Smooth muscle cell (in vitro differentiated cells): Measurements from ENCODE around the gene APOL2. TPM values are rescaled to one million over a fixed set of nuclear protein-coding genes. Genes with fewer than 3 reads are reported as not detected.
A peak's percentile ranks its signal among the peaks of the same experiment; 100 is the strongest.

Experiments
- DNase-seq: peaks from one replicate; lab custom pipeline; 2025; ENCODE audit not compliant: unreplicated experiment; lab: John Stamatoyannopoulos, UW
- H2AFZ ChIP-seq: fragments of 200-600 bp; sonication (generic); 2 replicates; pipeline ENCODE4 v1.6.0; 2016; ENCODE audit warnings: antibody characterized with exemption, low read depth, mild to moderate bottlenecking
- H3F3A ChIP-seq: fragments of 200-600 bp; sonication (generic); 2 replicates; pipeline ENCODE4 v1.6.0; 2017; ENCODE audit warnings: antibody characterized with exemption, low read depth
- H3K27ac ChIP-seq: fragments of 200-600 bp; sonication (generic); 2 replicates; pipeline ENCODE4 v1.5.1; 2016; ENCODE audit warnings: low read depth, mild to moderate bottlenecking
- H3K27me3 ChIP-seq: fragments of 200-600 bp; sonication (generic); 2 replicates; pipeline ENCODE4 v1.6.1; 2016; ENCODE audit warnings: low read depth, mild to moderate bottlenecking
- H3K36me3 ChIP-seq: fragments of 200-600 bp; sonication (generic); 2 replicates; pipeline ENCODE4 v1.5.1; 2016; ENCODE audit warnings: low read depth
- H3K4me1 ChIP-seq: fragments of 200-600 bp; sonication (generic); 2 replicates; pipeline ENCODE4 v1.5.1; 2016; ENCODE audit warnings: low read depth
- H3K4me2 ChIP-seq: fragments of 200-600 bp; sonication (generic); 2 replicates; pipeline ENCODE4 v1.6.0; 2016; ENCODE audit warnings: mild to moderate bottlenecking
- H3K4me3 ChIP-seq: fragments of 200-600 bp; sonication (generic); 2 replicates; pipeline ENCODE4 v1.5.1; 2016; ENCODE audit warnings: mild to moderate bottlenecking
- H3K79me2 ChIP-seq: fragments of 200-600 bp; sonication (generic); 2 replicates; pipeline ENCODE4 v1.6.0; 2016; ENCODE audit warnings: low read depth, mild to moderate bottlenecking
- H3K9ac ChIP-seq: fragments of 200-600 bp; sonication (generic); 2 replicates; pipeline ENCODE4 v1.6.0; 2016; ENCODE audit warnings: low read depth
- H3K9me3 ChIP-seq: fragments of 200-600 bp; sonication (generic); replicated peaks from 2 replicates; pipeline ENCODE4 v1.5.1; 2016; ENCODE audit warnings: low read depth
- H4K20me1 ChIP-seq: fragments of 200-600 bp; sonication (generic); 2 replicates; pipeline ENCODE4 v1.6.0; 2016; ENCODE audit warnings: low read depth
- WGBS: methylation state at CpG from one replicate; pipeline ENCODE4 v1.1.7; 2016; ENCODE audit warnings: low lambda C conversion rate; 5-methylcytosine and 5-hydroxymethylcytosine counted together
- polyA plus RNA-seq: library from polyadenylated mRNA; unstranded; fragments of >200 nt; fragmentation: Nextera tagmentation; extraction: Ambion mirVana; gene quantifications from 2 replicates; pipeline ENCODE4 v1.2.1, GENCODE V29; 2016
- total RNA-seq: library from RNA; depleted of rRNA; stranded (reverse); fragments of >200 nt; gene quantifications from 2 replicates; pipeline ENCODE4 v1.2.3, GENCODE V29; 2014
- TF ChIP-seq, protein P1 (sequence below): fragments of 200-600 bp; sonication (generic); IDR thresholded peaks from 2 replicates; pipeline ENCODE4 v1.5.1; 2017; ENCODE audit warnings: borderline replicate concordance, mild to moderate bottlenecking, antibody characterized with exemption; ENCODE audit not compliant: insufficient read depth, poor library complexity, severe bottlenecking

APOL2 gene, protein sequence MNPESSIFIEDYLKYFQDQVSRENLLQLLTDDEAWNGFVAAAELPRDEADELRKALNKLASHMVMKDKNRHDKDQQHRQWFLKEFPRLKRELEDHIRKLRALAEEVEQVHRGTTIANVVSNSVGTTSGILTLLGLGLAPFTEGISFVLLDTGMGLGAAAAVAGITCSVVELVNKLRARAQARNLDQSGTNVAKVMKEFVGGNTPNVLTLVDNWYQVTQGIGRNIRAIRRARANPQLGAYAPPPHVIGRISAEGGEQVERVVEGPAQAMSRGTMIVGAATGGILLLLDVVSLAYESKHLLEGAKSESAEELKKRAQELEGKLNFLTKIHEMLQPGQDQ
- total RNA-seq: 12.2 and 14.7 TPM in 2 replicates
- polyA plus RNA-seq: 8.0 and 9.2 TPM in 2 replicates

DNA sequence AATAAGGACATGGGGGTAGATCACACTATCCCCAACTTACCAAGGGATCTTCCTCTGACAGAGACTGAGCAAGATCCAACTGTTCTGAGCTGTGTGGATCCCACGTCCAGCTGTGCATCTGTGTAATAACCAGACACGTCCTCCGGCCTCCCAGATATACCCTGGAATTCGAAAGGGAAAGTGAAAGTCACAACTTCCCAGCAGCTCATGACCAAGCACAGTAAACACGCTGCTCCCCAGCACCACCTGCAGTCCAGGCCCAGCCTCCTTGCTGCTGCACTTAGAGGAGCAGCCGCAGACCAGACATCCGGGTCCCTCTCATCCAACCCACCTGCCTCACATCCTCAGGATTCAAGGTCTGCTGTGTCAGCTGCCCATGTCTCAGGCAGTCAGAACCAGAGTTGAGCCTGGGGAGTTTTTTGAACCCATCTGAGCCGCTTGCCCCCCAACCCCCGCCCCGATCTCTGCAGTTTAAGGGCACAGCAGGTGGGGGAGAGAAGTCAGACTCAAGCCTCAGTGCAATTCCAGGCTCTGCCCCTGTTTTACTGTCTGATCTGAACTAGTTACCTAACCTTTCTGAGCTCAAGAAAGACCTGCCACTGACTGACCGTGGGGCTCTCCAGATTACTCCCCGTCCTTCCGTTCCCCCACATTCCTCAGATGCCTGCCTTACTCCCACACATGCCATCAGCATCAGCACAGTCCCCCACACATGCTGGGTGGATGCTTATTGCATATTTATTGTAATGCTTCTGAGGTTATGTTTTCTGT, at the start of gene APOL2:
APOL2 (minus strand) TSS at position 127 of the 771 bp plus-strand sequence. CDS start 6,365 bp downstream, outside the sequence.
- peak within 1 kb of the TSS; percentile 61 for H3K9ac ChIP-seq
- H3K36me3 ChIP-seq: no peaks in the 10 kb centered on the region
- no peaks in the 10 kb centered on the region for H3K9me3 ChIP-seq
- H3K79me2 ChIP-seq: peaks cover 6% of the 10 kb centered on the region
- H3K4me2 ChIP-seq: peak within 1 kb of the TSS; percentile 86
- H3K27me3 ChIP-seq: no peaks in the 10 kb centered on the region
- H3K4me1 ChIP-seq: no peaks in the 10 kb centered on the region
- H4K20me1 ChIP-seq: peaks cover 5% of the 10 kb centered on the region
- peak; percentile 39 for DNase-seq
- H3K27ac ChIP-seq: peak within 1 kb of the TSS; percentile 61
- peak within 1 kb of the TSS; percentile 62 for H3K4me3 ChIP-seq
- no peak within 1 kb of the TSS for H2AFZ ChIP-seq
- H3F3A ChIP-seq: no peaks in the 10 kb centered on the region
- 11% methylated on average over 12 of the region's 13 CpGs for WGBS
- TF ChIP-seq, protein P1, sequence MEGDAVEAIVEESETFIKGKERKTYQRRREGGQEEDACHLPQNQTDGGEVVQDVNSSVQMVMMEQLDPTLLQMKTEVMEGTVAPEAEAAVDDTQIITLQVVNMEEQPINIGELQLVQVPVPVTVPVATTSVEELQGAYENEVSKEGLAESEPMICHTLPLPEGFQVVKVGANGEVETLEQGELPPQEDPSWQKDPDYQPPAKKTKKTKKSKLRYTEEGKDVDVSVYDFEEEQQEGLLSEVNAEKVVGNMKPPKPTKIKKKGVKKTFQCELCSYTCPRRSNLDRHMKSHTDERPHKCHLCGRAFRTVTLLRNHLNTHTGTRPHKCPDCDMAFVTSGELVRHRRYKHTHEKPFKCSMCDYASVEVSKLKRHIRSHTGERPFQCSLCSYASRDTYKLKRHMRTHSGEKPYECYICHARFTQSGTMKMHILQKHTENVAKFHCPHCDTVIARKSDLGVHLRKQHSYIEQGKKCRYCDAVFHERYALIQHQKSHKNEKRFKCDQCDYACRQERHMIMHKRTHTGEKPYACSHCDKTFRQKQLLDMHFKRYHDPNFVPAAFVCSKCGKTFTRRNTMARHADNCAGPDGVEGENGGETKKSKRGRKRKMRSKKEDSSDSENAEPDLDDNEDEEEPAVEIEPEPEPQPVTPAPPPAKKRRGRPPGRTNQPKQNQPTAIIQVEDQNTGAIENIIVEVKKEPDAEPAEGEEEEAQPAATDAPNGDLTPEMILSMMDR: peak; percentile 50

DNA sequence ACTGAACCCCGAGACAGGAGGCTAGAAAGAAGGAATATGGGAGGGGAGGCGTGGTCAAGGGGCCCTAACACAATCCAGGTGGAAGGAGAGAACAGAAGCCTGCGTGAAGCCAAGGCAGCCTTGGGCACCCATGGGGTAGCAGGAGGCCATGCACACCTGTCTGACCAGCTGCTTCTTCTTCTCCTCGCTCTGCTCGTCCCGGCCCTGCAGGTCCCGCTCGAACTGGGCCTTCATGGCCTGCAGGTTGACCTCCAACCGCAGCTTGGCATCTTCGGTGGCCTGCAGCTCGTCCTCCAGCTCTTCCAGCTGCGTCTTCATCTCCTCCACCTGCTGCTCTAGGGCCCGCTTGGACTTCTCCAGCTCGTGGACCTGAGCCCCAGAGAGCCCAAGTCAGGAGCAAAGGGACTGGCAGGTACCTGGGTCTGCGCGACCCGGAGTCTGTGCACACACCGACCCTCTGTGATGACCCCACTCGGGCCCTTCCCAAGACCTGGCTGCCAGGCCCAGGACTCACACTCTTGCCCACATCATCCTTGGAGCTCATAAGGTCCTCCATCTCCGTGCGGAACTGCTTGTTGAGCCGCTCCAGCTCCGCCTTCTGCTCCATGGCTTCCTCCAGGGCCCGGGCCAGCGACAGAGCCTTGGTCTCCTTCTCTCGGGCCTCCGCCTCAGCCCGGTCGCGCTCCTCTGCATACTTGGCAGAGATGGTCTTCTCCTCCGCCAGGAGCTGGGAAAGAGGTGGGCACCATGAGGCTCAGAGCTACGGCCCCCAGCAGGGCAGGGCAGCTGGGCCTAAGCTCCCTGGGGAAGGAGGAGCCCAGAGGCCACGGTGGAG, 49.5 kb upstream of the APOL2 start:
- Histone ChIP-seq H3K9me3 (no peaks in the 10 kb centered on the region), H4K20me1 (peaks cover 85% of the 10 kb centered on the region), H3F3A (peaks cover 74% of the 10 kb centered on the region), H3K27ac (no peak overlapping the region), H3K4me1 (no peaks in the 10 kb centered on the region), H3K4me2 (no peak overlapping the region), H3K4me3 (no peak overlapping the region), H3K36me3 (peaks cover 43% of the 10 kb centered on the region), H3K79me2 (peaks cover 26% of the 10 kb centered on the region), H3K9ac (no peak overlapping the region), H3K27me3 (no peaks in the 10 kb centered on the region), H2AFZ (no peak overlapping the region)
- TF ChIP-seq, protein P1: no peak
- WGBS: 97% methylated on average over 33 of the region's 33 CpGs
- no peak for DNase-seq

DNA sequence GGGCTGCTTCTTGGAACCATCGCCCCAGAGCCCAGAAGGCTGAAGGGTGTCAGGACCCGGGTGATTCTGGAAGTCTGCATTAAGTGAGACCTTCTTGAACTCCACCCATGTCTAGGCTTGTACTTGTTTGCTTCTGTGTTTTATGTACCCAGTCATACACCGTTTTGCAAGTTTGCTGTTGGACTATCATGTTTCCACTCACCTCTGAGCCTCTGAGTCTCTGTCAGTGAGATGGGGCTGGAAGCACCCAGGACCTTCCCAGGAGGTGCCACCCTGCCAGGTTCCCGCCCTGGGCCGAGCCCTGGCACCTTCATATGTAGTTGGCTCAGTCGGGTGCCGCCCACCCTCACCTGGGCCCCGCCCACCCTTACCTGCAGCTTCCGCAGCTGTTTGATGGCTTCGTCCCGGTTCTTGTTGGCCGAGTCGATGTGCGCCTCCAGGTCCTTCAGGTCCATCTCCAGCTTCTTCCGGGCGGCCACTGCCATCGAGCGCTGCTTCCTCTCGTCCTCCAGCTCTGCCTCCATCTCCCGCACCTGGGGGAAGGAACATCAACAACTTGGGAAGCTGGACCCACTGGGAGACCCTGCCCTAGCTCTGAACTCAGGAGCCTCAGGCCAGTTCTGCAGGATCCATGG, 48.7 kb upstream of the APOL2 start:
- no peak overlapping the region for H2AFZ ChIP-seq
- no peaks in the 10 kb centered on the region for H3K27me3 ChIP-seq
- peaks cover 21% of the 10 kb centered on the region for H3K79me2 ChIP-seq
- H4K20me1 ChIP-seq: peaks cover 85% of the 10 kb centered on the region
- H3K36me3 ChIP-seq: peaks cover 39% of the 10 kb centered on the region
- WGBS: over 99% methylated on average over 11 of the region's 20 CpGs
- DNase-seq: no peak
- no peaks in the 10 kb centered on the region for H3K9me3 ChIP-seq
- H3F3A ChIP-seq: peaks cover 73% of the 10 kb centered on the region
- TF ChIP-seq, protein P1: no peak
- no peak overlapping the region for H3K27ac ChIP-seq
- H3K4me1 ChIP-seq: no peaks in the 10 kb centered on the region
- no peak overlapping the region for H3K4me2 ChIP-seq
- H3K4me3 ChIP-seq: no peak overlapping the region
- no peak overlapping the region for H3K9ac ChIP-seq
